Activated gamma-delta T cell treated with anti-CD3 and anti-CD28 coated beads, Interleukin-2, amount 50 U/mL, for 16 hours (primary cell): Measurements from ENCODE around the gene METTL14.
"Not testable (repeated sequence)": the region's sequence is repeated elsewhere in the genome, so short reads cannot be mapped to it uniquely, and the experiment has no call there.

Experiments
- DNase-seq: peaks from one replicate; pipeline ENCODE4 v3.0.0-alpha.2; 2020; ENCODE audit warnings: low read depth

The METTL14 gene

DNA sequence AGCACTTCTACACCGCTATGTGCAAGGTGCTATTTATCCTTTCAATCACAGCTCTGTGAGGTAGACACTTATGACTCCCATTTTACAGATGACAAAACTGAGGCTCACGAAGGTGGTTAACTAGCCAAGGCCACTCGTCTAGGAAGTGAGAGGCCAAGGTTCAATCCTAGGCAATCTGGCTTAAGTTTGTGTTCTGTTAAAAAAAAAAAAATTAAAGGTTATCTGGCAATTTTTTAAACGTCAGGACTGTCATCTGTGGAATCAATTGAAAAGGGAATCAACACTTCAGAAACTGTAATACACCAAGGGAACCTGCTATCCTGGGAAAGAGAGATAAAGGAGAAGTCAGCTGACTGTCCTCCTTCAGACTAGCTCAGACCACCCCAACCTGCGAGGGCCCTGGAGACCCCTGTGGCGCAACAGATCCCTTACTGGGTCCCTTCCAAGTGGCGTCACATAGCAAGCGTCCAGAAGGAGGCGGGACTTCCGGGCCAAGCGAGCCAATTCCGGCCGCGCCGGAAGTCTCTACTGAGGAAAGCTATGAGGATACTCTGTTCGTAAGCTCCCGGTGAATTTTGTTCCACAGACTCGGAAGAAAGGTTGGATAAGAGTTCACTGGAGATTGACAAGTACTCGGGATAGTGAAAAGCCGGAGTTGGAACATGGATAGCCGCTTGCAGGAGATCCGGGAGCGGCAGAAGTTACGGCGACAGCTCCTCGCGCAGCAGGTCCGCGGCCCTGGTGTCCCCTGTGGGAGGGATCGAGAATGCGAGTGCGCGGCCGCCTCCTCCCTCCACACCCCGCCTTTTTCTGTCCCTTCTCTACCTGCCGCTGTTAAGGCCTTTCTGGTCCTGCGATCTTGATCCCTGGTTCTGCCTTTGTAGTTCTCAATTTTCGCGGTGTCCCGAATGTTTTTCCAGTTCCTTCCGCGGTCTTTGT lies at the start of gene METTL14:
TSS of gene METTL14 (plus strand) at position 520 of the 939 bp plus-strand sequence. CDS start at position 663, 143 bp downstream.
- DNase-seq = peak; percentile 80

GRCh38 chr4:118636126-118636525 lies 49.1 kb upstream of the METTL14 start:
- not testable (repeated sequence) for DNase-seq

- not testable (repeated sequence) for DNase-seq
These were observed 20.5 kb upstream of the METTL14 start for GRCh38 chr4:118664665-118665064.

DNA sequence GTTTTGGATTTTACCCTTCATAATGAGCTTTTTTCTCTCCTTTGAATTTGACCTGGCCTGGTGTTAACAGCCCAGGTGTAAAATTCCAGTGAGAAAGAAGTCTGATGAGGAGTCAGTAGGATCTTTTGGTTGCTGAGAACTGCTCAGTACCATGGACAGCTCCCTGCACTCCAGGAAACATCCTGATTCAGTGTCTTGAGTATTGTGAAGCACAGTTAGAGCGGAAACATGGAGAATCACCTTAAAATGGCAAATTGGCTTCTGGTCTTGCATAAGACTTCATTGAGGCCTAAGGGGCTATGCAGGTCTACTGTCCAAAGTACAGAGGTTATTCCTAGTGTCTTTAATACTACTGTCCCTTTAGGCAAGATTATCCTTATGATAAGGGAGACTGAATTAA lies 16.0 kb upstream of the METTL14 start:
- DNase-seq = peak; percentile 8

- not testable (repeated sequence) for DNase-seq
These were observed 14.2 kb upstream of the METTL14 start for GRCh38 chr4:118670968-118671367.

- no peak for DNase-seq
These were observed 9.1 kb upstream of the METTL14 start for GRCh38 chr4:118676128-118676527.

- DNase-seq = no peak
These were observed 4.4 kb upstream of the METTL14 start for GRCh38 chr4:118680808-118681207.

DNA sequence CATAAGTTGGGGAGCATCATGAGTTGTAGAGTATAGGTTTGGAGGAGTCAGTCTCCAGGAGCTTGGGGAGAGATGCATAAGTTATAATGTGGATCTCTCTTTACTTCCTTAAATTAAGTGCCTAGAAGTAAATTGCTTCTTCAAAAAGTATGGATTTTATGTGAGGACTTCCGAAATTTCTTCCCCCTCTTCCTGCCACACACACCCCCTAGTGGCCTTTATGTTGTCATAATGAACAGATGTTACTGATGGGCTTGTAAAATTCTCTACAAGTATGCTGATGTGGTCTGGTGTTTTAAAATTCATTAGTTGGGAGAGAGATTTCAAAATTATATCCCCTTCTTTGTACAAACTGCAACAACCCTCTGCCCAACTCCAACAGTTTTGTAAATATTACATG lies 2.3 kb upstream of the METTL14 start:
- DNase-seq = no peak

DNA sequence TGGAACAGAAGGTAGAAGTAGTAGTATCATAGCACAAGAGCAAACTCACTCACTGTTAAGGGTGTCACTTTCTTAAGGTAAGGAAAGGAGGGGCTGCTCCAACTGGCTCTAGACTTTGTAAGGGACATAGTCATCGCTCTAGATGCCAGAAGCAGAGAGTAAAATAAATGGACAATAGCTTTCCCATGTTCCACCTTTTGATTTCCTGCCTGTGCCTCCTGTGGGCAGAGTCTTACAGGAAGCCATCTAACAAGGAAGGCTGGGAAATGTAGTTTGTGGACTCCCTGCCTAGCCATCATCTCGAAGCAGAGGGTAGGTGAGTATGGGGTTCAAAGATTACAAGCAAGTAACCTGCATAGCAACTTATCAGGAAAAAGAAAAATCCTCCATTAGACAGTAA lies 1.7 kb upstream of the METTL14 start:
- DNase-seq = no peak

- no peak for DNase-seq
These were observed 17.9 kb downstream of the METTL14 start for GRCh38 chr4:118703118-118703517.

DNA sequence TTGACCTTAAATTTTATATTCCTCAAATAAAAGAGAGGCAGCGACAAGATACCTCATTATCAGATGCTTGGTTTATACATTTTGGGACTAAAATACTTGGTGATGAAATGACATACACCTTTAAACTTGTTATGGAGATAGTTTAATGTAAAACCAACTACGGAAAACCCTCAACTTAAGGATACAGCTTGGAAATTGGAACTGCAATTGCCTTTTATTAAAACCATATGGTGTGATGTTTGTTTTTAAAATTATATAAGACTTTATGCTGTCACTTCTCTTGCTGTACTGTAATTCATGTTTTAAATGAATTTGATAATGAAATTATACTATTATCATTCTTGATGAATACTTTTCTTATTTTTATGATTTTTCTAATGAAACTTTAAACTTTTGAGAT lies 25.9 kb downstream of the METTL14 start:
- no peak for DNase-seq

DNA sequence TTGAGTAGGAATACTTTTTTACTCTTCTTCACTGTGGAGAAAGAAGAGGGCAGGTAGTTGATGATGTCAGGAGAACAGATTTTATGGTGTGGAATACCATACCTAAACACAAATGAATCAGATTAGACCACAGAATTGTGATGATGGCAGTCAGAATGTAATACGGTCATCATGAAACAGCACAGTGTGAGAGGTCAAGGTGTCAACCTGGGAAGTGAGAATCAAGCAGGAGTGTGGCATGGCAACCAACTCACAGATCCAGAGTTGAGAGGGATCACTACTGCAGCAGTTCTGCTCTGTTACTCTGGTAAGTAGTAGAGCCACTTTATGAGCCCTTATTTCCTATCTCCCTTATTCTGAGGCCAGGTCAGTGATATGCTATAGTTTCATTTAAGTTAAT lies 27.7 kb downstream of the METTL14 start:
- DNase-seq = no peak

DNA sequence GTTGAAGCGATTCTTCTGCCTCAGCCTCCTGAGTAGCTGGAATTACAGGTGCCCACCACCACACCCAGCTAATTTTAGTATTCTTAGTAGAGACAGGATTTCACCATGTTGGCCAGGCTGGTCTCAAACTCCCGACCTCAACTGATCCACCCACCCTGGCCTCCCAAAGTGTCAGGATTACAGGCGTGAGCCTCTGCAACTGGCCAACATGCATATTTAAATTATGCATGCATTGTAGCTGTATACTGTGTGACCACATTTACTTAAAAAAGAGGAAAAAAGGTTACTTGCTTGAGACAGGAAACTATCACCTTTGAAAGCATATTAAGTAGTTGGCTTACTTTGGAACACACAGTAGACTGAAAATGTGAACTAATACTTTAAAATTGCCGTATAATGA lies 29.5 kb downstream of the METTL14 start:
- DNase-seq = no peak

- DNase-seq = no peak
These were observed 31.1 kb downstream of the METTL14 start for GRCh38 chr4:118716304-118716703.

DNA sequence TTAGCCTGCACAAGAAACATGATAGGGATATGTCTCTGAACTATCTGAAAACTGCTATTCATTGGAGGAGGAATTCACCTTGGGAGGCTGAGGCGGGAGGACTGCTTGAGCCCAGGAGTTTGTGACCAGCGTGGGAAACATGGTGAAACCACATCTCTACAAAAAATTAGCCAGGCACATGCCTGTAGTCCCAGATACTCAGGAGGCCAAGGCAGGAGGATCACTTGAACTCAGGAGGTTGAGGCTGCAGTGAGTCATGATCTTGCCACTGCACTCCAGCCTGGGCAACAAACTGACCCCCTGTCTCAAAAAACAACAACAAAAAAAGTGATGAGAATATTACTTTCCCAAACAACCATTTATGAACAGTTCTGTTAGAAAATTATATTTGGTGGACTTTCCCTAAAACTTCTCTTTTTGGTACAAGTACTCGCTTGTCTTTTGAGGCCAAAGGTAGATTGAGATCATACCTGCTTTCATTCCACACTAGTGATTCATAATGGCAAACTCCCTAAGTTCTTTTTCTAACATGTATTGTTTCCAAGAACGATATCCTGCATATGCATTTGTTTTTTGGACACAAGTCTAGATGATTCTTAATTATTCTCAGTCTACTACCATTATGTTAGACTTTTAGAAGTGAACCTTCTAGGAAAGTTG lies 33.4 kb downstream of the METTL14 start:
- no peak for DNase-seq

DNA sequence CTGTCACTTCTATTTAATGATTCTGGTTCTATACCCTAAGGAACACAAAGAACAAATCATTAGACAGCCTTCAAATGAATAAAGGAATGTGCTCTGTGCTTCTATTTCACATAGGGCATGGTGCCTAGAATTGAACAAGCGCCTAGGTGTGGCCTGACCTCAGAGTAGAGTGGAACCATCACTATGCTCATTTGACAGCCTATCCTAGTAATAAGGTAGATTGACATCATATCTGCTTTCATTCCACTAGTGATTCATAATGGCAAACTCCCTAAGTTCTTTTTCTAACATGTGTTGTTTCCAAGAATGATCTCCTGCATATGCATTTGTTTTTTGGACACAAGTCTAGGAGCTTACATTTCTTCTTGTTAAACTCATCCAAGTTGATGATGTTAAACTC lies 36.6 kb downstream of the METTL14 start:
- no peak for DNase-seq

GRCh38 chr4:118723369-118723768 lies 38.2 kb downstream of the METTL14 start:
- no peak for DNase-seq

- DNase-seq = no peak
These were observed 42.2 kb downstream of the METTL14 start for GRCh38 chr4:118727360-118727759.

DNA sequence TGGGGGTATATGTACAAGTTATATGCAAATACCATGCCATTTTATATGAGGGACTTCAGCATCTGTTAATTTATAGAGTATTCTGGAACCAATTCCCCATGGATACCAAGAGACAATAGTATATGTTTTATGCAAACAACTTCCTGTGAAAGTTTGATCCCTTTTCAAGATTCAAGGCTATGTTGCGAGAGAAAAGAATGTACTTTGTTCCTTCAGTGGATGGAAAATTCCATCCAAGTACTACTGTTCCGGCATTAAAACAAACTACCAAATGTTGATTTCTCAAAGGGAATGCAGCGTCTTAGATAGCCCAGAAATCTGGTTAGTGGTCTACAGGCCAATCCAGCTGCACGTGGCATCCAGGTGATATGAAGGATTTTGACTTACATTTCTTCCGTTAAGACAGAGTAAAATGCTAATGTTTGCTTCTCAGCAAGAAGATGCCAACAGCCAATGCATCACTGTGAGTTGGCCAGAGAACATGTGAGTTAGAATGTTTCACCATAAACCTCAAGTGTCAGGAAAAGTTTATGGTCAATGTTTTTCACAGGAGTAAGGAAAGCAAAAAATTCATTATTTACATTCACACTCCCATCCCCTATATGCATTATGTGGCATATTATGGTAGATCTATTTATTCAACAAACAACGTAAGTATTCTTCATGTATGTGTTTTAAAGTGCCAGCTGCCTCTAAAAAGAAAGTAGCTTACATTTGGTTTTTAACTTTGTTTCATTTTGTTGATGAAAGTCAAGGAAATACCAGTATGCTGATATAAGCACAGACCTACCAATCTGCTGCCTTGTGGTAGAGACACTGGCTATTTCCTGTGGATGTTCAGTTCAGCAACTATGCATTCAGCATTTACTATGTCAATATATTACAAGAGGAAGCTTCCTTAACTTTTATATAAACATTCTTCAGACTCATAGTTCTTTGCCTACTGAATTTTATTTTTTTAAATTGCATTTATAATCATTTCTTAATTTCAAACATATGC lies 44.4 kb downstream of the METTL14 start:
- no peak for DNase-seq

DNA sequence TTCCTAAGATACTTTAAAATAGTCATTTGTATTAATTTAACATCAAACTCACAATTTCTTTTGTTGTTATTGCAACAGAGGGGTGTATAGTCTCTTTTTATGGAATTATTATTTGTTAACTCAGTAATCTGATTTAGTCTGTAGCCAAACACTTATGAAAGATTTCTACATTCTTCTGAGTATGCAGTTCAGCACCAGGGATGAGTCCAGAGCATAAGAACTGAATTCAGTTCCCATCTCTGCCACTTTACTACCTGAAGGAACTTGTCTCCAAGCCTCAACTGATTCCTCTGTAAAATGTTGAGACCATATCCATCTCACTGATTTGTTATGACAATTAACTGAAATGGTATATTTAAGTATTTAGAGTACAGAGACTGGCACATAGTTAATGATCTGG lies 45.5 kb downstream of the METTL14 start:
- no peak for DNase-seq

DNA sequence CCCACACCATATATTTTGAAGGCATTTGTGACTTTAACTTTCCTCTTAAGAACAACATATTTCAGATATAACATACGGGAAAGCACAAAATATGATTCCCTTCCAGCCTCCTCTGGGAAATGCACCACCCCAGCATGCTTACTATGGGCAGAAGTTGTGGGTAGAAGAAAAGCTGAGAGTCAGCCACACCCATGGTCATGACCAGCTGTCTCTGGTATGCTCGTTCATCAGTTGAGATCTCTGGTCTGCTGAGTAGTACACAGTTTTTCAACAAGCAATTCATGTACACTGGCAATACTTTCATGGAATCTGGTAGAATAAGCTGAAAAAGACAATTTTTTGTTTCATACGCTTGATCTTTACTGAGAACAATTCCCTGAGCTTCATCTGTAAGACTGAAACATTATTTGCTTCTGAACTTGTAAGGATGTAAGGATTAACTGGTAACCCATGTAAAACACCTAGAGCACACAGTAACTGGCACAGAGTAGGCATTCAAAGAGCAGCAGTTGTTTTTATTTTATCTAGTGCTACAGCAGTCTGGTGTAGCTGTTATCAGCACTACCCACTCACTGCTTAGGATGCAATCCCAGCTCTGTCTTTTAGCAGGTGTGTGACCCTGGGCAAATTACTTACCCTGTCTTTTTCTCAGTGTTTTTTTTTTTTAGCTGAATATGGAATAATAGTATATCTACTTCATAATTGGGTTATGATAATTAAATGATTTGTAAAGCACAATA lies 47.6 kb downstream of the METTL14 start:
- DNase-seq = no peak
